Thyroid gland (tissue), 4 donors: ENCODE measurements around the gene INSIG2. TPM values are rescaled to one million over a fixed set of nuclear protein-coding genes. Genes with fewer than 3 reads are reported as not detected.

Experiments used
- DNase-seq, 2 donors: peaks; one replicate each; pipeline ENCODE4 v3.0.0-alpha.2; 2019
- H3K27ac ChIP-seq, 3 donors: fragments of 200-600 bp; sonication (generic); 1 replicate in 2 of 3; 2 replicates in 1 of 3; pipeline ENCODE4 v1.5.1; 2016 to 2019; ENCODE audit warnings: mild to moderate bottlenecking in 1 of 3, moderate library complexity in 1 of 3
- H3K27me3 ChIP-seq: fragments of 200-600 bp; sonication (generic); one replicate; pipeline ENCODE4 v1.5.1; 2019
- H3K36me3 ChIP-seq, 2 donors: fragments of 200-600 bp; sonication (generic); one replicate each; pipeline ENCODE4 v1.5.1; 2016 to 2019
- H3K4me1 ChIP-seq, 2 donors: fragments of 200-600 bp; sonication (generic); one replicate each; pipeline ENCODE4 v1.5.1; 2017 to 2019
- H3K4me3 ChIP-seq, 3 donors: fragments of 200-600 bp; sonication (generic); replicated peaks in 1 of 3; 1 replicate in 2 of 3; 2 replicates in 1 of 3; pipeline ENCODE4 v1.5.1; 2016; ENCODE audit warnings: mild to moderate bottlenecking in 1 of 3
- H3K9me3 ChIP-seq: fragments of 200-600 bp; sonication (generic); one replicate; pipeline ENCODE4 v1.5.1; 2017
- POLR2A ChIP-seq, 2 donors: fragments of 450-650 bp; IDR thresholded peaks; one replicate each; pipeline ENCODE4 v1.6.1; 2017; ENCODE audit warnings: antibody characterized with exemption in 2 of 2, mild to moderate bottlenecking in 2 of 2, moderate library complexity in 1 of 2
- WGBS, 2 donors: methylation state at CpG; one replicate each; pipeline ENCODE4 v1.1.5; 2017; 5-methylcytosine and 5-hydroxymethylcytosine counted together
- intact Hi-C: fragments of 100-400 bp; cut with DNase I; formaldehyde crosslinking; loops from one replicate; pipeline ENCODE4 v1.15.1; 2023
- total RNA-seq, 4 donors: library from RNA; depleted of rRNA; stranded (reverse); fragments of >200 nt; gene quantifications; one replicate each; pipeline ENCODE4 v1.2.3, GENCODE V29; 2016
- TF ChIP-seq, protein P1 (sequence below), 6 experiments: fragments of 200-600 bp in 3 of 6; fragments of 450-650 bp in 3 of 6; sonication (generic) in 3 of 6; IDR thresholded peaks; one replicate each; pipeline ENCODE4 v1.5.1; 2016 to 2019; ENCODE audit warnings: antibody characterized with exemption in 6 of 6, mild to moderate bottlenecking in 2 of 6, inconsistent platforms in 1 of 6, moderate library complexity in 1 of 6

The INSIG2 gene
- total RNA-seq, 4 donors from 2014 or later, result 14.3 to 22.8 (median 17.0) TPM

- H3K36me3 ChIP-seq, result no peaks in the 10 kb centered on the region
- no peaks in the 10 kb centered on the region for H3K9me3 ChIP-seq
- WGBS, 2 donors, result 94 to 99% methylated on average over 4 of the region's 4 CpGs
- no peak overlapping the region for H3K4me3 ChIP-seq
- no peak for TF ChIP-seq POLR2A (IDR thresholded peaks at IDR 0.05)
- TF ChIP-seq, protein P1, sequence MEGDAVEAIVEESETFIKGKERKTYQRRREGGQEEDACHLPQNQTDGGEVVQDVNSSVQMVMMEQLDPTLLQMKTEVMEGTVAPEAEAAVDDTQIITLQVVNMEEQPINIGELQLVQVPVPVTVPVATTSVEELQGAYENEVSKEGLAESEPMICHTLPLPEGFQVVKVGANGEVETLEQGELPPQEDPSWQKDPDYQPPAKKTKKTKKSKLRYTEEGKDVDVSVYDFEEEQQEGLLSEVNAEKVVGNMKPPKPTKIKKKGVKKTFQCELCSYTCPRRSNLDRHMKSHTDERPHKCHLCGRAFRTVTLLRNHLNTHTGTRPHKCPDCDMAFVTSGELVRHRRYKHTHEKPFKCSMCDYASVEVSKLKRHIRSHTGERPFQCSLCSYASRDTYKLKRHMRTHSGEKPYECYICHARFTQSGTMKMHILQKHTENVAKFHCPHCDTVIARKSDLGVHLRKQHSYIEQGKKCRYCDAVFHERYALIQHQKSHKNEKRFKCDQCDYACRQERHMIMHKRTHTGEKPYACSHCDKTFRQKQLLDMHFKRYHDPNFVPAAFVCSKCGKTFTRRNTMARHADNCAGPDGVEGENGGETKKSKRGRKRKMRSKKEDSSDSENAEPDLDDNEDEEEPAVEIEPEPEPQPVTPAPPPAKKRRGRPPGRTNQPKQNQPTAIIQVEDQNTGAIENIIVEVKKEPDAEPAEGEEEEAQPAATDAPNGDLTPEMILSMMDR (IDR thresholded peaks at IDR 0.05), result no peak
- peaks cover 19 to 35% of the 10 kb centered on the region in 2 donors for H3K4me1 ChIP-seq
- no peaks in the 10 kb centered on the region for H3K27me3 ChIP-seq
- intact Hi-C loops, result no loop called here
- no peak for DNase-seq
- no peak overlapping the region for H3K27ac ChIP-seq
Observed at GRCh38 chr2:118115761-118116160, 27.5 kb downstream of the INSIG2 start.

- no peaks in the 10 kb centered on the region for H3K27me3 ChIP-seq
- no peaks in the 10 kb centered on the region for H3K9me3 ChIP-seq
- DNase-seq, result peak in 1 of 2 donors; percentile 14
- H3K4me1 ChIP-seq, result peaks cover 21 to 38% of the 10 kb centered on the region in 2 donors
- H3K27ac ChIP-seq, result no peak overlapping the region
- intact Hi-C loops, result no loop called here
- no peak overlapping the region for H3K4me3 ChIP-seq
- WGBS, 2 donors, result 33 to 37% methylated on average over 5 of the region's 5 CpGs
- no peak for TF ChIP-seq POLR2A (IDR thresholded peaks at IDR 0.05)
- TF ChIP-seq, protein P1 (IDR thresholded peaks at IDR 0.05), result no peak
- H3K36me3 ChIP-seq, result no peaks in the 10 kb centered on the region
Observed at GRCh38 chr2:118118479-118118878, 30.2 kb downstream of the INSIG2 start.

- Histone ChIP-seq H3K27me3 (no peaks in the 10 kb centered on the region), H3K4me3 (no peak overlapping the region), H3K9me3 (no peaks in the 10 kb centered on the region), H3K4me1 (peaks cover 18 to 36% of the 10 kb centered on the region in 2 donors), H3K36me3 (no peaks in the 10 kb centered on the region), H3K27ac (no peak overlapping the region)
- 36 to 44% methylated on average over 4 of the region's 4 CpGs for WGBS, 2 donors
- TF ChIP-seq, protein P1 (IDR thresholded peaks at IDR 0.05), result no peak
- no peak for TF ChIP-seq POLR2A (IDR thresholded peaks at IDR 0.05)
- intact Hi-C loops, result no loop called here
- no peak for DNase-seq
Observed at GRCh38 chr2:118119158-118119727, 31.0 kb downstream of the INSIG2 start.

DNA sequence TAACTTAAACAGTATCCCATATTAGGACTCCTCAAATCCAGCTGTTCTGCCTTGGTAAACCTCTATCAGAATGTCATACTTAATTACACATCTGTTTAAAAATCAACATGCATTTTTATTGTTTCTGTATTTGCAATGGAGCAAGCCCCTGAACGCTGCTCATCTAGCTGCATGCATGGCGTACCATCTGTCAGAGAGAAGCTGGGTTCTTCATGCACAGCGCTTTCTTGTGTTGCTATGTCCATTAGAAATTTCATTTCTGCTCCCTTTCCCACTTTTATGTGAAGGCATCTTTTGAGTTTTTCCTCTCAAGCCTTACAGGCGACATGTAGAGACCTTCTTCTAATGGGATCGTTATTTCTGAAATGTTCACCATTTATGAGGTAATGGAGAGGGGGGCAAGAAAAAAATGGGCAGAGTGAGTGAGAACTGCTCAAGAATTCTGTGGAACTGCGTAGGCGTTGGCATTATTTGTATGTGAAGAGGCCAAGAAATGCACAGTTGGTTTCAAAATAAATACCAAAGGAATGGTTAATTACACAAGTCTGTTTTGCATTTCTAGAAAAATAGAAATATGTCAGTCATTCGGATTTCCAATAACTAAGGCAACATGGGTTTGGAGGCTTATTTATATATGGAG lies 31.6 kb downstream of the INSIG2 start:
- no peak overlapping the region for H3K4me3 ChIP-seq
- no peaks in the 10 kb centered on the region for H3K36me3 ChIP-seq
- DNase-seq, result no peak
- peaks cover 18 to 38% of the 10 kb centered on the region in 2 donors for H3K4me1 ChIP-seq
- no peak overlapping the region for H3K27ac ChIP-seq
- 94% methylated on average over 8 of the region's 8 CpGs for WGBS, 2 donors
- no peaks in the 10 kb centered on the region for H3K9me3 ChIP-seq
- intact Hi-C loops, result no loop called here
- no peaks in the 10 kb centered on the region for H3K27me3 ChIP-seq
- TF ChIP-seq, protein P1 (IDR thresholded peaks at IDR 0.05), result no peak
- no peak for TF ChIP-seq POLR2A (IDR thresholded peaks at IDR 0.05)

DNA sequence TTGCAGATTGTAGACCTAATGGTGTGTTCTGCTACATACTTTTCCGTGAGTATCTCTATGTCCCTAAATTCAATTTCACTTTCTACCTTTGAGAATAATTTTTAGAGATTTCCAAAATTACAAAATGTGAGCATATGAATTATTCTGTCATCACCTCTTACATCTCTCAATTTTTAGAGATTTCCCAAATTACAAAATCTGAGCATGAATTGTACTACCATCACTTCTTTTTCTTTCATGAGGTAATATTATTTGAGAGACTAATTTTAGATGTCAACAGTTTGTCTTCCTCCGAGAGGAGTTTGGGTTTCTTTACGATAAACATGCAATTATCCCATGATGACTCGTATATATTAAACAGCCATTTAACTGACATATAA lies 32.1 kb downstream of the INSIG2 start:
- H3K9me3 ChIP-seq, result no peaks in the 10 kb centered on the region
- peaks cover 18 to 38% of the 10 kb centered on the region in 2 donors for H3K4me1 ChIP-seq
- 94 to 96% methylated on average over 4 of the region's 4 CpGs for WGBS, 2 donors
- no peak overlapping the region for H3K4me3 ChIP-seq
- no peaks in the 10 kb centered on the region for H3K27me3 ChIP-seq
- H3K27ac ChIP-seq, result no peak overlapping the region
- DNase-seq, result no peak
- TF ChIP-seq, protein P1 (IDR thresholded peaks at IDR 0.05), result no peak
- no peak for TF ChIP-seq POLR2A (IDR thresholded peaks at IDR 0.05)
- intact Hi-C loops, result no loop called here
- no peaks in the 10 kb centered on the region for H3K36me3 ChIP-seq
